Stimulated activated CD4-positive, alpha-beta T cell treated with anti-CD3 and anti-CD28 coated beads, Interleukin-4, amount 100 ng/mL, for 4 hours (primary cell): ENCODE measurements around the gene KRTAP12-2.

ENCODE experiments used
- DNase-seq, 2 experiments: peaks; one replicate each; pipeline ENCODE4 v3.0.0-alpha.2; 2020

The KRTAP12-2 gene

GRCh38 chr21:44625756-44626155, 41.0 kb downstream of the KRTAP12-2 start:
- DNase-seq: no peak

GRCh38 chr21:44623575-44623974, 43.2 kb downstream of the KRTAP12-2 start:
- DNase-seq: no peak

GRCh38 chr21:44619886-44620285, 46.8 kb downstream of the KRTAP12-2 start:
- DNase-seq: no peak

GRCh38 chr21:44618909-44619308, 47.8 kb downstream of the KRTAP12-2 start:
- peak; percentile 34 to 68 for DNase-seq

- no peak for DNase-seq
These were observed 48.2 kb downstream of the KRTAP12-2 start for GRCh38 chr21:44618504-44618903.

- no peak for DNase-seq
These were observed 49.6 kb downstream of the KRTAP12-2 start for GRCh38 chr21:44617071-44617501.

GRCh38 chr21:44616591-44616926, 50.2 kb downstream of the KRTAP12-2 start:
- no peak for DNase-seq
